Activated CD8-positive, alpha-beta memory T cell treated with anti-CD3 and anti-CD28 coated beads for 48 hours (primary cell): ENCODE measurements around the gene GNPTAB.

Source experiments
- DNase-seq, 3 experiments: peaks; one replicate each; pipeline ENCODE4 v3.0.0-alpha.2; 2020; ENCODE audit warnings: low read depth in 2 of 3, low spot score in 2 of 3

The GNPTAB gene

DNA sequence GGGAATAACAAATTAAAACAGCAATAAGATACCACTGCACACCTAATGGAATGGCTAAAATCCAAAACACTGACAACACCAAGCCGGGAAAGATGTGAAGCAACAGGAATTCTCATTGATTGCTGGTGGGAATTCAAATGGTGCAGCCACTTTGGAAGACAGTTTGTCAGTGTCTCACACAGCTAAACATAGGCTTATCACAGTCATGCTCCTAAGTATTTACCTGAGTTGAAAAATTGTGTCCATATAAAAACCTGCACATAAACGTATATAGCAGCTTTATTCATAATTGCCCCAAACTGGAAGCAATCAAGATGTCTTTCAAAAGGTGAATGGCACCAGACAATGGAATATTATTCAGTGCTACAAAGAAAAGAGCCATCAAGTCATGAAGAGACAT is 21.6 kb downstream of the GNPTAB start:
- DNase-seq = no peak

- no peak for DNase-seq
These were observed 24.5 kb downstream of the GNPTAB start for GRCh38 chr12:101806265-101806664.

DNA sequence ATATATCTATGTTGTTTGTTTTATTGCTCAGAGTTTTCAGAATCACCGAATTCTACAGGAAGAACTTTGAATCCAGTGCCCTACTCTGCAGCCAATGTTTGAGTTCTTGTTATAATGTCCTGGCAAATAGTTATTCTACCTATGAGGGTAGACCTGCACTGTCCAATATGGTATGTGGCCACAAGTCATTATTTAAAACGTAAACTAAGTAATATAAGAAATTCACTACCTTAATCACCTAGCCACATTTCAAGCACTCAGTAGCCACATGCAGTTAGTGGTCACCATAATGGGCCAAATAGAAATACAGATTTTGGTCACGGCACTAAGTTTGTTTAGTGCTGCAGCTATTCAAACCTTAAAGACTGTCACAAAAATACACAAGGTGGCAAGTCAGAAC is 26.4 kb downstream of the GNPTAB start:
- no peak for DNase-seq

DNA sequence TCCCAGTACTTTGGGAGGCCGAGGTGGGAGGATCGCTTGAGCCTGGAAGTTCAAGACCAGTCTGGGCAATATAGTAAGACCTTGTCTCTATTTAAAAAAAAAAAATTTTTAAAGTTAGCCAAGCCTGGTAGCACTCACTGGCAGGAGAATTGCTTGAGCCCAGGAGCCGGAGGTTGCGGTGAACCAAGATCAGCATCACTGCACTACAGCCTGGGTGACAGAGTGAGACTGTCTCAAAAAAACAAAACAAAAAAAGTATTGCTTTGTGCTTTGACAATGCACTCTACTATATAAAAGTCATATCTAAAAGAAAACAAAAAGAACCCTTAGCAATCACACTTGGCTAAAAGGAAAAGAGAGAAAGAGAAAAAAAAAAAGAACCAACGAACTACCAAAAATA is 26.8 kb downstream of the GNPTAB start:
- no peak for DNase-seq

DNA sequence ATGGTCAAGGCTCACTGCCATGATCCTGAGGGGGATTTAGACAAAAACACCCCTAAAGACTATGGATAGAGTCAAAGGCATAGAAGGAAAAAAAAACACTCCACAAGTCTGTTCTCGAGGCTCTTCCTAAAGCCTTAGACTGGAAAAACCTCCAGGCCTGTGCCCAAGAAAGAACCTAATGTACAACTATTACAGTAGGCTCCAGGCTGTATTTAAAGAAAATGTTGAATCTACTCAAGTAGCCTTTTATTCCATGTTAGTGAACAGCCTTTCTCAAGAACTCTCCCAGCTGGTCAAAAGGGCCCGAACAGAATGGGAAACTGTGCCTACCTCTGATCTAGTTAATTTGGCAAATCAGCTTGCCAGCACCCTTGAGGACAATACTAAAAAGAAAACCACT is 28.3 kb downstream of the GNPTAB start:
- no peak for DNase-seq

- no peak for DNase-seq
These were observed 31.0 kb downstream of the GNPTAB start for GRCh38 chr12:101799774-101800173.

DNA sequence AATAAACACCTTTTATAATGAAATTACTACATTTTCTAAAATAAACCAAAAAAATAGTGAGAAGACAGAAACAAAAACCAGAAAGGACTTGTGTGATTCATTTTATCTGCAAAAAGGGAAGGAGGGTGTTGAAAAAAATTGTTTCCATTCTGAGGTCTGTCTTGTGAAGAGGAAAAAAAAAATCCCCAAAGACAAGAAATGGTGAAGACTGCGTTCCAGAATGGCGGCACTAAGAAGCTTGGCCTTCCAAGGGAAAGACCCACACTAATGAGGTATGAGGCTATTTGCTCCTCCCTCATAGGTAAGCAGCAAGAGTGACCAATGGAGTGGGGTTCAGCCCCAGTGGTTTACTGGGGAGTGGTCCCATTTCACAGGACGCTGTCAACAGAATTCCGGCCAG is 35.0 kb downstream of the GNPTAB start:
- DNase-seq = no peak

DNA sequence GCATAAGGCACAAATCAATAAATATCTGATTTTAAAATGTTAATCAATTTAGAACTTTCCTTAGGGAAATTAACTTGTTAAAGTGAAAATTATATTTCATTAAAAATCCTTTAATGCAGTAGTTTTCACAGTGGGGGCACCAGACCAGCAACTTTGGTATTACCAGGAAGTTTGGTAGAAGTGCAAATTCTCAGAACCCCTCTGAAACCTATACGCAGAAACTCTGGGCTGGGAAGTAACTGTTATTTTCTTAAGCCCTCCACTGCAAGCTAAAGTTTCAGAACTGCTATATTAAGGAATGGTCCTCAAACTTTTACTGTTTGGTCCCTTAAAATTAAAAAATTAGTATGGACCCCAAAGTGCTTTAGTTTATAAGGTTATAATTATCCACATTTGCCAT is 35.7 kb downstream of the GNPTAB start:
- DNase-seq = no peak

GRCh38 chr12:101794574-101794973 is 36.2 kb downstream of the GNPTAB start:
- no peak for DNase-seq

- DNase-seq = no peak
These were observed 37.4 kb downstream of the GNPTAB start for GRCh38 chr12:101793401-101793800.

DNA sequence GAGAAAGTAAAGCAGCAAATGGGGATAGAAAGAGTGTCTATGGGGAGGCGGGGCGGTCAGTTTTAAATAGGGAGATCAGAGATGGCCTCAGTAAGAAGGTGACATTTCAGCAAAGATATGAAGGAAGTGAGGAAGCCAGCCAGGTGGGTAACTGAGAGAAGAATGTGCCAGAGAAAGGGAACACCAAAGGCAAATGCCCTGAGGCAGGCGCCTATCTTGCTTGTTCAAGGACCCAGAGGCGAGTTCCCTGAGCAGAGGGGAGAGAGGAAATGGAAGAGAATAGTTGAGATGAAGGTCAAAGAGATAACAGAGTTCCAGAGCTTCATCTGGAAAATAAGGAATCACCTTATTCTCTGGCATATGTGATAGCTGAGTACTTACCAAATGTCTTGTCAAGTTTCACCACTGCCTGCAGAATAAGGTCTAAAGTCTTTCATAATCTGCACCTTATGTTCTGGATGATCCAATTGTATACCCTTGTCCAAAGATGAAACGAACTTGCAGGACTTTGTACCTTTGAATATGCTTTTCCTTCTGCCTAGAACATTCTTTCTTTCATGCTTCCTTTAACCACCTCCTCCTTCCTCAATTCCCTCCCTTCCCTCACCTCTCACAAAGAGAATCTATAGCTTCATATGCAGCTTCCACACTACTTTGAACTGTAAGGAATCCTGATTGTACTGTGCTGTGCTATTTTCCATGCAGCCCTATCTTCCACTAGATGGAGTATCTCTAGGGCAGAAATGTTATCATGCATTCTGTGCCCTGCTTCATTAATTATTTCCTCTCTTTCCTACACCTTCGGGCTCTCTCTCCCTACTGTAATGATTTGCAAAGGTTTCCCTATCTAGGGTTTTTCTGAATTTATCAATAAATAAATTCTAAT is 38.5 kb downstream of the GNPTAB start:
- DNase-seq = no peak

GRCh38 chr12:101789171-101789570 is 41.6 kb downstream of the GNPTAB start:
- no peak for DNase-seq

GRCh38 chr12:101785671-101786070 is 45.1 kb downstream of the GNPTAB start:
- DNase-seq = no peak

GRCh38 chr12:101784376-101784775 is 46.4 kb downstream of the GNPTAB start:
- DNase-seq = no peak

DNA sequence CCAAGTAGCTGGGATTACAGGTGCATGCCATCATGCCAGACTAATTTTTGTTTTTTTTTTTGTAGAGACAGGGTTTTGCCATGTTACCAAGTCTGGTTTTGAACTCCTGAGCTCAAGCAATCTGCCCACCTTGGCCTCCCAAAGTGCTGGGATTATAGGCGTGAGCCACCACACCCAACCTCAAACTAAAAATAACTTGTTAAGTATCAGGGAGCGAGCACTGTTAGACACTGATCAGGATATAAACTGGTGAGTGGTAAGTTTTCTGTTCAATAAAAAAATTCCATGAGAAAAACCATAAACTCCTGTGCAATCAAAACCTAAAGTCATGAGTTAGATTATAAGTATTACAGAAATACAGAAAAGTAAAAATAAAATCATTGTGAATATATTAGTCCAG is 46.9 kb downstream of the GNPTAB start:
- DNase-seq = no peak

DNA sequence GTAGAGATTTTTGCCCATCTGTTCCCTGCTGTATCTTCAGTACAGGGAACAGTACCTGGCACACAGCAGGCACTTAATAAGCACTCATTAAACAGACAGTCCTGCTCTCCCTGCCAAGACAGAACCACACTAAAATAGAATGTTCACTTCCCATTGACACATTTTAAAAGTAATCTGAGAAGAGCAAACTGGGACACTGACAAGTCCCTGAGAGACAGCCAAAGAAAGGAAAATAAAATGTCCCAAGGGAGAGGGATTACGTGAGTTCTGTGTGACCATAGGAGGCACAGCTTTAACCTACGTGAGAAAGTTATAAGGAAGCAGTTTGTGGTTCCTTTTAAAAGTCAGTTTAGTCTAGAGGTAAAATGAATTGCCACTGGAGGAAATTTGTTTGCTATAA is 47.6 kb downstream of the GNPTAB start:
- no peak for DNase-seq

GRCh38 chr12:101782273-101782731 is 48.5 kb downstream of the GNPTAB start:
- no peak for DNase-seq

DNA sequence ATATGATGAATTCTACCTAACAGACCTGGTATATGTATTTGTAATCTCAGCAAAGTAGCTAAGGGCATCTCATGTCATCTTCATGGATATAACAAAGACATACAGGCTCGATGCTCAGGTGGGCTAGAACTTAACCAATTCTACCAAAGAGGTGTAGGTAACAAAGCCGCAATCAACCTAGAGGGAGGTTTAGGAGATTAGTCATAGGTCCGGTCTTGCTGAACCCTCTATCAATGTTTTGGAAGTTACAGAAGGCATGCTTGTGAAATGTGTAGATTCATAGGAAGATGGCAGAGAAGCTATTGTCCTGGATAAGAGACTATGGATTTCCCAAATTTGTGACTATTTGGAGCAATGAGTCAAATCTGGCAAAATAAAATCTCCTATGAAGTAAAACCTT is 48.9 kb downstream of the GNPTAB start:
- DNase-seq = no peak

GRCh38 chr12:101780599-101780998 is 50.2 kb downstream of the GNPTAB start:
- no peak for DNase-seq

DNA sequence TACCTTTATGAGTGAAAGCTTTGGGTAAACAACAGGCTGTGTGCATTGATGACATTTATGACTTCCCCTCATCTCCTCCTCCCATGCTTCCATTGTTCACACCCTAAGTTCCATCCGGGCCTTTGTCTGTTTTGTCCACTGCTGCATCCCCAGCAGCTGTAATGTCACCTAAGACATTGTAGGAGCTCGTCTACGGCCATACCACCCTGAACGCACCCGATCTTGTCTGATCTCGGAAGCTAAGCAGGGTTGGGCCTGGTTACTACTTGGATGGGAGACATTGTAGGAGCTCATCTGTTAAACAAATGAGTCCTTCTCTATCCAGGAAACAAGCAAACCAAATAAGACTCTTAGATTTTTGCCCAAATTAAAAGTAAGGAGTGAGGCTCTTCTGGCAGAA is 51.1 kb downstream of the GNPTAB start:
- no peak for DNase-seq

- no peak for DNase-seq
These were observed 51.6 kb downstream of the GNPTAB start for GRCh38 chr12:101779200-101779599.

DNA sequence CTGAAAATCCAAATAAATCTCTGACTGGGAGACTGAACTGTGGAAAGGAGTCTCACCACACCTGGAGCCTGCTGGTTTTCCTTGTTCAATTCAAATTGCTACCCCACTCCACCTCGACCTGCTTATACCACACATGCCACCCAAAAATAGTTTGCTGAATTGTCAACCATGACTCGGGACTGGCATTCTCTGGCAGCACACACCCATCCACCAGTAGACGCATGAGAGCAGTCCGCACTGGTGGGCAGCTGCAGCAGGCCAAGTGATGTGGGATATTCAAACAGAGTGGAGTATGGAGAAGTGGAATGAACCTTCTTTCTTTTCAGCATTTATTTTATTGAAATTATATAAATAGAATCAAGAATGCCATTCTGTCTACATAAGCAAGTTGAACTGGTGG is 52.8 kb downstream of the GNPTAB start:
- DNase-seq = no peak

- no peak for DNase-seq
These were observed 53.3 kb downstream of the GNPTAB start for GRCh38 chr12:101777485-101777884.
